Stromal cell of bone marrow (primary cell): Measurements from ENCODE around the gene CHRM3.
"Not testable (repeated sequence)": the region's sequence is repeated elsewhere in the genome, so short reads cannot be mapped to it uniquely, and the experiment has no call there.

Experiments
- DNase-seq: peaks from one replicate; pipeline ENCODE4 v3.0.0-alpha.2; 2012; ENCODE audit warnings: low read depth

CHRM3 gene

GRCh38 chr1:239386453-239387303 is at the start of gene CHRM3:
Gene CHRM3 (plus strand): TSS chr1:239386568. CDS start chr1:239907452, 520,884 bp downstream.
- DNase-seq: peak; percentile 29

DNA sequence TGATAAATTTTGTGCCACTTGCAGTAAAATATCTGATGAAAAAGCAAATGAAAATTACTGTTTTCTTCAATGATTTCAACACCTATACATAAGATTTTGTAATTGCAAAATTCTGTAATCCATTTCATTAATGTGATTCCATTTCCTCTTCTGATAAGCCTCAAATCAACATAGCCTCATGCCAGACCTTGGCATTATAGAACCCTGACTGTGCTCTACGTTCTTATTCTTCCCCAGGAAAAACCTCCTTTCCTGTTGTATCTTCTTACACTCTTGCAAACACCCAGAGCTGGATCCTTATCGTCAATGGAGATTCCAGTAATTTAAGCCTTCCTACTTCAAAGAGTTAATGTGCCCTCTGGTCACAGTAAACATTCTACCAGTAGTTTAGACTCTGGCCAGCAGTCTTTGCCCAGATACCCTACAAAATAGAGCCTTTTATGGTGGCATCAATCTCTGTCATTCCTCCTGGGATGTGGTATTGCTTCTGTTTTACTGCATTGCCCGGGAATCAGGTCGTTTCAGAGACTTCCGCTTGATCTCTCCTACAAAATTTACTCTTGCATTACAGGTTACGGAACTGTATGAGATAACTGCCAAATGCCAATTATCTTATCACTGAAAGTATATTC is 48.5 kb upstream of the CHRM3 start:
- DNase-seq: no peak

GRCh38 chr1:239347776-239348175 is 38.6 kb upstream of the CHRM3 start:
- no peak for DNase-seq

GRCh38 chr1:239348635-239349353 is 37.6 kb upstream of the CHRM3 start:
- DNase-seq: no peak

- DNase-seq: no peak
Observed at GRCh38 chr1:239349699-239350098, 36.7 kb upstream of the CHRM3 start.

DNA sequence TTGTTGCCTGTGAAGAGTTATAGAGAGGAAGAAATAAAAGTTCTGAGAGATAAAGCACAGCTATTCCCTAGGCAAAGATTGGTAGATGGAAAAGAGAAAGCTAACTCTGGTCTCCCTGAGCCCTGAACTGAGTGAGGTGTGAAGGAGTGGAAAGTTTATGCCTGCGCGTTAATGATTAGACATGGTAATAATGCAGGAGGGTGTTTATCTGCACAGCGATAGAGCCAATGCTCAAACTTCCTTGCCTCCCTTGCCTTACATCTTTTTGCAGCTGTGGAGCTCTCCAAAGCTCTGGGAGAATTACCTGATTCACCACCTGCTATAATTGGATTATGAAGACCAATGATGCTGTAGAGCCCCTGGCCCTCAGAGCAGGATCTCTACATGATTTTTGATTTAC is 32.8 kb upstream of the CHRM3 start:
- no peak for DNase-seq

DNA sequence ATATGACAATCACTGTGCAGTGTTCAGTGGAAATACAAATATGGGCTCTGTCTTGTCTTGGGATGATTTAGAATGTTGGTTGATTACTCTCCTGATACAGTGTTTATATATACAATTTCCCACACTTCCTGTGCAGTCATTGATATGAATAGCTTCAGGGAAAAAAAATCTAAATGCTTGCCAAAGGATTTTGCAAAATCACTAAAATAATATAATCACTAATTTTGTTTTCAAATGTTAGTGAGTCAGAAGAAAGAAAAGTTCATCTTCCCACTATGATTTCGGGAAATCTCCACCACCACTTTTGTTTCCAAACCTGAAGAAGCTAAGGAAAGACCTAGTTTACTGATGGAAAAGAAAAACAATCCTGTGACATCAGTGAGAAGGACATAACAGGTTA is 32.1 kb upstream of the CHRM3 start:
- DNase-seq: peak; percentile 21

DNA sequence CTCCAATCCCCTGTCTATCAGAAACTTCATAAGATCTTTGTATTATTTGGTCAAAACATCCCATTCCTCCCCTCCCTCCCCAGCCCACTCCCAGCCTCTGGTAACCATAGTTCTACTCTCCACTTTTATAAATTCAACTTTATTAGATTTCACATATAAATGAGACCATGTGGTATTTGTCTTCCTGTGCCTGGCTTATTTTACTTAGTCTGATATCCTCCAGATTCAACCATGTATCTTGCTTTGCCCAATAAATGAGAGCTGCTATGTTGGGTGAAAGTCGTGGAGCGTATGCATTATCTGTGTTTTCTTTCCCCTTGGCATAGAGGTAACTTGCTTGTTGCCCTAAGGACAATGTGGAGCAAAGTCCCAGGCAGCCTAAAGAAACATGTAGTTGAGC is 28.5 kb upstream of the CHRM3 start:
- no peak for DNase-seq

DNA sequence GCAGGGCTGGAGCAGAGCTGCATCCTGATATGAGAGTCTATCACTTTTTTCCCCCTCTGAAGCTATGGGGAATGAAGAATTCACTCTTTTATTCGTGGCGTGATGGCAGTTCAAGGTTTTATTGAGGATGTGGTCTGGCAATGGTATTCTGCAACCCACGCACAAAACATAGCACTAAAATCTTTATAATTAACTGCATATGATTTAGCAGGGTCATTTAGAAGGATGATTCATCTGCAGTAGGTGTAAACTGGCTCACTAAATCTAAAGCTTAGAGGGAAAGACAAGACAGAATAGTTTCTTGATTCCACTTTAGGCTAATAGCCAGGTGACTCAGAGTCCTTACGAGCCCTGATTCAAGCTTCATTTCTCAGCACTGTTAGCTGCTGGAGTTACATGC is 25.0 kb upstream of the CHRM3 start:
- DNase-seq: peak; percentile 82

DNA sequence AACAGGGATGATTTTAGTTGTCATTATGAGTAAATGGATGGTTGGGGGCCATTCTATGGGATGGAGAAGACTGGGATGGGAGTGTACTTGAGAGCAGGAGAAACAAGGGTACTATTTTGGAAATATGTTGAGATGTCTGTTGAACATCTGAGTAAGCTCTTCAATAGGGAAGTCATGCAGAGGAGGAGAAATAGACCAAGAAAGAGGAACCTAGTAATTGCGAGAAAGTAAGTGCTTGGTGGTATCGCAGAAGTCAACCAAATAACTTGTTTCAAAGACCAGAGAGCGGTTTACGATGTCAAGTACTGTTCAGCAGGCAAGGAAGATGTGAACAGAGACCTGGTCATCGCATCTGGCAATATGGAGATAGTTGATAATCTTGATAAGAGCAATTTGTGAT is 22.4 kb upstream of the CHRM3 start:
- no peak for DNase-seq

DNA sequence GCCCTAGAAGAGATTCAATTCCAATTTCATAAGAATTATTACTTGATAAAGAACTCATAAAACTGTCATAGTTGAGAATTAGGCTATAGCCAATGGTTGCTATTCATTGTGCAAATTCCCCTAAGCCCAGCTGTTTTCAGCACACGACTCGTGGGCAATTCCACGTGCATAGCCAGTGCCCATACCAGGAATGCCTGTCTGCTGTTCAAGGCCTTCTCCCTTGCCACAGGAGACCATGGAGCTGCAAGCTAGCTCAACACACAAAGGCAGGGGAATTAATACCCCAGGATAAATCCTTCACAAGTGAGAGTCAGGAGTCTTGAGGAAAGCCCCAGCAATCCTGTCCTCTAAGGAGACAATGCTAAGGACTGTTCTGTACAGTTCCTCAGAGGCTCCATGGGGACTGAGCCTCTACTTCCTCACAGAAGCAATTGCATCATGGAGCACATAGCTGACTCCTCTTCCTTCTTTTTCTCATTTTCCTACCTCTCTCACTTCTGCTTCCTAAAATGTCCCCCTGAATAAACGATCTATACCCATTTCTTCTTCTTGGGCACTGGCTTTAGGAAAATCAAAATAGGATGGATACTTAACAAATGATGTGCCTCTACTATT is 19.1 kb upstream of the CHRM3 start:
- no peak for DNase-seq

DNA sequence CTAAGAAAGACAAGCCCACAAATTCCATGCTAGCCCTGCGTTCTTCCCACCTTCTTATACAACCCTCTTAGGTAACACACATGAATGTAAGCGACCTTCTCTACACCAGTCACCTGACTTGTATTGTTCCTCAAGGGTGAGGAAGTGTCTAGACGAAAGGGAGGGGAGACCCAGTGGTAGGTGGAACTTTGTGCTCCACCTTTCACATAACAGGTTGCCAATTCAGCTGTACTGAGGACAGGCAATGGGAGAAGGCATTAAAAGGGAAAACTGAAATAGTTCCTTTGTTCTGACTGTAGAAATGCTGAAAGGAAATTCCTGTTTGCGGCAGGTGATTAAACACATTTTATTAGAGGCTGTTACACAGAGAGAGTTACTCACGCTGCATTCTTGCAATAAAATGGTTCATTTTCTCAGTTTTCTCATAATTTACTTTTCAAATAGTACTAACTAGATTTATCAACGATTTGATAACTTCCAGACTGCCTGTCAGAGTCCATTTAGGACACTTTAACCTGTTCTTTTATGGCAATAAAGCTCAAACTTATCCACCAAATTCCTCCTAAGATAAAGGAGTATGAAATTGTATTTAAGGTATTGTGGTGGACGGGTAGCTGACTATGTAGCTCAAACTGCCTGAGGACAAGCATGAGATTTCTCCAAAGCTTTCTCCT is 17.8 kb upstream of the CHRM3 start:
- no peak for DNase-seq

DNA sequence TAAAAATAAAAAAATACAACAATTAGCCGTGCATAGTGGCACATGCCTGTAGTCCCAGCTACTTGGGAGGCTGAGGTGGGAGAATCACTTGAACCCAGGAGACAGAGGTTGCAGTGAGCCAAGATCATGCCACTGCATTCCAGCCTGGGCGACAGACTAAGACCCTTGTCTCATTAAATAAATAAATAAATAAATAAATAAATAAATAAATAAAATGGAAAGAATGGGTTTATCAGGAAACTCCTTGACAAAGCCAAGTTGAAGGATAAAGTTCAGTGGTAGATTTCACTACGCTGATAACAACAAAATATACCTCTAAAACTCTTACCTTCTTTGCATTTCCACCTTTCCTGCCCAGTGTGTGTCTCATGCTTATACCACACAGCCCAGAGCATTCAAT is 15.5 kb upstream of the CHRM3 start:
- DNase-seq: not testable (repeated sequence)

GRCh38 chr1:239382666-239383065 is 3.7 kb upstream of the CHRM3 start:
- DNase-seq: no peak

GRCh38 chr1:239383714-239384113 is 2.7 kb upstream of the CHRM3 start:
- no peak for DNase-seq

DNA sequence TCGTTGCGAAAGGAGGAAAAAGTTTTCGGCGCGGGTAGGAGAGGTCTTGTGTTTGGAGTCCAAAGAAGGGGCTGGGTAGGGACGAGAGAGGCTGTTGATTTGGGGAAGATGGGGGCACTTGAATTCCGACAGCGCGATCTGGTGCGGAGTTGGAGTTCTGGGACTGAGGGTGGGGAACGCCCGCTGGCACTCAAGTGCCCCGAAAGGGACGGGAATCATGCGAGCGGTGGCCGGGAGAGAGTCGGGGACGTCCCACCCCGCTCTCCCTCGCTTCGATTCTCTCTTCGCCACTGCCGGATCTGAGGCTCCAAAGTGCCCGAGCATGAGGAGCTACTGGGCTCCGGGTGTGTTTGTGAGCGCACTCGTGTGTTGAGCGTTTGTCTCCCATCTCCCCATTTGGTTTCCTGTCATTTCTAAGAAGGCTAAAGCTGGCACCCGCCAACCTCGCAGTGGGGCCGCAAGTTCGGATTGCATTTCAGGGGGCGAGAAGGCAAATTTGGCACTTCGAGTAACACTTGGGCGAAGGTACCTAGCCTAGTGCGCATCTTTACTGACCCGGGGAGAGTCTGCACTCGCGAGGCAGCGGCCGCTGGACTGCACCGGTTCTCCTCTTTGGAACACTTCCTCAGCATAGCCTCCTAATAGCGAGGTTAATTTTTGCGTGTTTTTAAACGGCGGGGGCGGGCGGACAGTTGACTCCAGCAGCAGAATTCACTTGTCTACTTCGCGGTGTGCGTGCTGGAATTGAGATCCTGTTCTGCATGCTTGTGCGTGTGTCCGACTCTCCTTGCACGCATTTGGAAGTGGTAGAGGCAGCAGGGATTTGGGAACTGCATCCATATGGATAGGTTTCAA is 1.2 kb downstream of the CHRM3 start:
- DNase-seq: no peak

DNA sequence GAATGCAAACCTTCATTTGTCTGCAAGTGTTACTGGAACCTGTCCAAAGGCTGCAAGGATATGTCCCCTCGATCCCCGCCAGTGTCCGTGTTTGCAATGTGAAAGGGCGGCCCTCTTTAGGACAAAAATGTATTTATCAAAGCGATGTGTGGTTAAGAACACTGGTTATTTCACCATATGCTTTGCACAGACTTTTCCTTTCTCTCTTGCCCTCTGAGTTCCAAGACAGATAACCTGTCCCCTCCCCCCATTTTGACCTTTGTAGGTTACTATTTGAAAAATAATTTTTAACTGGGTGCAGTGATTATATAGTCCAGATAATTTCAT is 1.8 kb downstream of the CHRM3 start:
- no peak for DNase-seq

DNA sequence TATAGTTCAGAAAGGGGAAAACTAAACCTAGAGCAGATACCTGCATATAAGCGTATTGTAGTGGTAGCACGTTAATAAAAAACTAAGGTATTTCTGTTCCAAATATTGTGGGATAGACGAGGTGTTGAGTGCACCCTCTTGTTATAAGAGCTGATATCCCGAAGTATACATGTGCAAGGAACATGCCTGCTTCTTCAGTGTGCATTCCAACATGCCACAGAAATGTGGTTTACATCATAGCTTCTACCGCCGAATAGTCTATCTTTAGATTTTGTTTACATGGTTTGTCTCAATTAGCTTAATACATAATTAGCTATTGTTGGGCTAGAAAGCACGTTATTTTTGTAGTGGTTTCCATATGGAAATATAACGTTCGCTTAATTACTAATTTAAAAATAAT is 2.2 kb downstream of the CHRM3 start:
- no peak for DNase-seq

GRCh38 chr1:239389703-239390102 is 3.3 kb downstream of the CHRM3 start:
- DNase-seq: no peak

DNA sequence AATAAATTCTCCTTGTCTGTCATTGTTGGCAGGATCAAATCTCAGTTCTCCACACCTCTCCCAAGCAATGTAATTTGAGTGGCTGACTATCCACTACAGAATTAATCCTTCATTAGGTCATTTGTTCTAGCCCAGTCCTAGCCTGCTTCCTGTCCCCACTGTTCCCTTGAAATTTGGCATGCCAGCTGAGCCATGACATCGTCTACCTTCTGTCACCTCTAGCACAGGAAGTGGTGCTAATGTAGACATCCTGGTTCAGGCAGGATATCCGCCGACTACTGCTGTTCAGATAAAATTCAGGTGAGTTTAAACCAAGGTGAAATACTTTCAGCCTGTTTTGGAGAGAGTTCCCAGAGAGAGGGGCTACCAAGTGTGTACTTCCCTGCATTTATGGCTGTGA is 5.9 kb downstream of the CHRM3 start:
- no peak for DNase-seq

DNA sequence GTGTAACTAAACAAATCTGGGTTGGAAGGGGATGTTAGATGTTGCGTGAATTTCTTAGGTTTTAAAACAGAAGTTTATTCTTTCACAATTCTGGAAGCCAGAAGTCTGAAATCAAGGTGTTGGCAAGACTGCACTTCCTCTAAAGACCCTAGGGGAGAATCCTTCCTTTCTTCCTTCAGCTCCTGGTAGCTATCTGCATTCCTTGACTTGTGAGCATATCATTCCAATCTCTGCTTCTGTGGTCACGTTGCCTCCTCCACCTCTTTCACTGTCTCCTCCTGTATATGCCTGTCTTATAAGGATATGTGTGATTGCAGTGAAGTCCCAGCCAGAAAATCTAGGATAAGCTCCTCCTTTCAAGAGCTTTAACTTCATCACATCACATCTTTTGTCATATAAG is 7.7 kb downstream of the CHRM3 start:
- no peak for DNase-seq
